DOHH2 (cell line): ENCODE measurements around the gene SEPTIN5.

Experiments used
- CTCF ChIP-seq: fragments of 200-600 bp; sonication (generic); IDR thresholded peaks from one replicate; pipeline ENCODE4 v1.5.1; 2014; ENCODE audit warnings: antibody characterized with exemption, mild to moderate bottlenecking, low read depth, low read length; ENCODE audit not compliant: poor library complexity, severe bottlenecking
- EZH2phosphoT487 ChIP-seq: fragments of 200-600 bp; sonication (generic); IDR thresholded peaks from 2 replicates; pipeline ENCODE4 v1.6.1; 2017; ENCODE audit warnings: borderline replicate concordance, mild to moderate bottlenecking, antibody characterized with exemption, low read length, moderate library complexity, mixed read lengths

- TF ChIP-seq CTCF (no peak), EZH2phosphoT487 (no peak)
These were observed 8.6 kb downstream of the SEPTIN5 start for GRCh38 chr22:19722982-19723231.
